ENCODE measurements around the gene FAM219A.

- TF ChIP-seq CTCF (IDR thresholded peaks at IDR 0.05; ENCODE audit: low read depth, low read length) (peak; percentile 100), POLR2A (IDR thresholded peaks at IDR 0.05; ENCODE audit: extremely low read depth, insufficient read length) (no peak), MAX (IDR thresholded peaks at IDR 0.05; ENCODE audit: low read depth, low read length) (0 out of 2 replicates have a peak, but pooled peaks have one; percentile 25)
Observed at GRCh38 chr9:34403554-34404380, 54.6 kb downstream of the FAM219A start.
